HCT116 (cell line): Measurements from ENCODE around the gene TMEM25. TPM values are rescaled to one million over a fixed set of nuclear protein-coding genes. Genes with fewer than 3 reads are reported as not detected.

Experiments used
- ATAC-seq: fragments of 200-7000 bp; cut with Tn5 transposase; 2 replicates; pipeline ENCODE4 v1.9.1; 2020; ENCODE audit warnings: mild to moderate bottlenecking, moderate library complexity
- BruUV-seq: library from RNA; stranded (reverse); fragments of 400-500 nt; replicated peaks from 2 replicates; lab custom pipeline; 2021; lab: Mats Ljungman, UMichigan
- CTCF ChIA-PET: fragments of 300-600 bp; sonication (Branson Sonifier 250); formaldehyde crosslinking; loops from one replicate; lab custom pipeline; 2021; ENCODE audit warnings: antibody characterized with exemption; lab: Charles Lee
- POLR2A ChIA-PET: fragments of 300-600, 350-600 bp; sonication (Branson Sonifier 250); formaldehyde crosslinking; loops from one replicate; lab custom pipeline; 2021; ENCODE audit warnings: antibody characterized with exemption; lab: Charles Lee
- RAD21 ChIA-PET, 2 experiments: fragments of 300-600 bp; sonication (Branson Sonifier 250); formaldehyde crosslinking; loops; one replicate each; lab custom pipeline; 2023; ENCODE audit warnings: low total read pairs in 2 of 2; ENCODE audit not compliant: uncharacterized antibody in 2 of 2, unreplicated experiment in 2 of 2, low non-redundant PET in 1 of 2; lab: Charles Lee
- DNase-seq: peaks from one replicate; pipeline ENCODE4 v3.0.0-alpha.2; 2010; ENCODE audit warnings: low read depth, low spot score
- H2AFZ ChIP-seq: fragments of 200-600 bp; shearing (Covaris generic), sonication (generic); 2 replicates; pipeline ENCODE4 v1.6.1; 2017; ENCODE audit warnings: low read depth, mixed run types, mixed read lengths, antibody characterized with exemption, low read length; ENCODE audit not compliant: poor library complexity, severe bottlenecking
- H3K27ac ChIP-seq: 2 replicates; pipeline ENCODE4 v1.5.1; 2012; ENCODE audit warnings: low read depth, low read length
- H3K27me3 ChIP-seq: fragments of 200-600 bp; sonication (generic); 2 replicates; pipeline ENCODE4 v1.6.1; 2016; ENCODE audit warnings: mixed run types, low read length, mixed read lengths; ENCODE audit not compliant: insufficient read depth
- H3K36me3 ChIP-seq, 2 experiments: fragments of 200-500 bp in 1 of 2; fragments of 200-600 bp in 1 of 2; sonication (Bioruptor generic) in 1 of 2; sonication (generic) in 1 of 2; 2 replicates each; pipeline versions ENCODE4 v1.5.1 to v1.6.1; 2014 to 2016; ENCODE audit warnings: low read length in 2 of 2, inconsistent platforms in 1 of 2, mixed read lengths in 1 of 2, mixed run types in 1 of 2; ENCODE audit not compliant: insufficient read depth in 2 of 2, control insufficient read depth in 1 of 2
- H3K4me1 ChIP-seq, 2 experiments: fragments of 200-600 bp in 1 of 2; sonication (generic) in 1 of 2; 2 replicates each; pipeline versions ENCODE4 v1.5.1 to v1.6.1; 2012 to 2017; ENCODE audit warnings: low read length in 2 of 2, inconsistent platforms in 1 of 2, mild to moderate bottlenecking in 1 of 2, mixed read lengths in 1 of 2, mixed run types in 1 of 2, moderate library complexity in 1 of 2; ENCODE audit not compliant: insufficient read depth in 2 of 2, control insufficient read depth in 1 of 2
- H3K4me2 ChIP-seq: fragments of 200-600 bp; sonication (generic); 2 replicates; pipeline ENCODE4 v1.6.1; 2017; ENCODE audit warnings: mixed run types, low read length, mixed read lengths
- H3K4me3 ChIP-seq, 2 experiments: fragments of 200-600 bp in 1 of 2; sonication (generic) in 1 of 2; replicated peaks in 1 of 2; 2 replicates each; pipeline ENCODE4 v1.5.1; 2011 to 2016; ENCODE audit warnings: low read length in 2 of 2, control low read depth in 1 of 2, low read depth in 1 of 2, mild to moderate bottlenecking in 1 of 2, mixed read lengths in 1 of 2, mixed run types in 1 of 2
- H3K79me2 ChIP-seq: fragments of 200-600 bp; sonication (generic); 2 replicates; pipeline ENCODE4 v1.6.1; 2017; ENCODE audit warnings: mild to moderate bottlenecking, mixed run types, low read length, moderate library complexity, mixed read lengths; ENCODE audit not compliant: insufficient read depth
- H3K9ac ChIP-seq: fragments of 200-600 bp; sonication (generic); 2 replicates; pipeline ENCODE4 v1.6.1; 2016; ENCODE audit warnings: low read length, mixed read lengths
- H3K9me2 ChIP-seq: fragments of 200-600 bp; sonication (generic), shearing (Covaris generic); 2 replicates; pipeline ENCODE4 v1.6.1; 2017; ENCODE audit warnings: mixed run types, mild to moderate bottlenecking, moderate library complexity; ENCODE audit not compliant: insufficient read depth
- H3K9me3 ChIP-seq, 2 experiments: fragments of 200-500 bp in 1 of 2; fragments of 200-600 bp in 1 of 2; sonication (Bioruptor generic) in 1 of 2; sonication (generic) in 1 of 2; 2 replicates each; pipeline ENCODE4 v1.6.1; 2014 to 2017; ENCODE audit warnings: low read length in 2 of 2, mixed read lengths in 2 of 2, inconsistent platforms in 1 of 2, low read depth in 1 of 2, mild to moderate bottlenecking in 1 of 2, mixed run types in 1 of 2, moderate library complexity in 1 of 2; ENCODE audit not compliant: control insufficient read depth in 1 of 2, insufficient read depth in 1 of 2
- H4K20me1 ChIP-seq: fragments of 200-600 bp; sonication (generic), shearing (Covaris generic); 2 replicates; pipeline ENCODE4 v1.6.1; 2017; ENCODE audit warnings: mixed run types, mild to moderate bottlenecking, moderate library complexity; ENCODE audit not compliant: insufficient read depth
- CBX3 ChIP-seq: IDR thresholded peaks from 2 replicates; pipeline ENCODE4 v1.6.1; 2012; ENCODE audit warnings: low read depth
- CEBPB ChIP-seq: IDR thresholded peaks from 2 replicates; pipeline ENCODE4 v1.6.1; 2012; ENCODE audit warnings: low read depth
- EGR1 ChIP-seq: IDR thresholded peaks from 2 replicates; pipeline ENCODE4 v1.6.1; 2012; ENCODE audit warnings: low read depth
- EZH2 ChIP-seq: fragments of 200-600 bp; sonication (generic); IDR thresholded peaks from 2 replicates; pipeline ENCODE4 v1.6.1; 2017; ENCODE audit warnings: antibody characterized with exemption, mixed run types
- EZH2phosphoT487 ChIP-seq: fragments of 200-600 bp; IDR thresholded peaks from 2 replicates; pipeline ENCODE4 v1.6.1; 2018; ENCODE audit warnings: antibody characterized with exemption, borderline replicate concordance
- FOSL1 ChIP-seq: IDR thresholded peaks from 2 replicates; pipeline ENCODE4 v1.6.1; 2012; ENCODE audit warnings: low read depth
- JUND ChIP-seq: IDR thresholded peaks from 2 replicates; pipeline ENCODE4 v1.6.1; 2012
- POLR2A ChIP-seq: IDR thresholded peaks from 2 replicates; pipeline ENCODE4 v1.7.0; 2011; ENCODE audit warnings: borderline replicate concordance; ENCODE audit not compliant: insufficient read depth, insufficient read length; ENCODE audit errors: extremely low read depth
- POLR2AphosphoS5 ChIP-seq: IDR thresholded peaks from 2 replicates; pipeline ENCODE4 v1.6.1; 2011; ENCODE audit warnings: mild to moderate bottlenecking, low read depth, low read length, moderate library complexity
- SIN3A ChIP-seq: IDR thresholded peaks from 2 replicates; pipeline ENCODE4 v1.6.1; 2012; ENCODE audit warnings: low read depth
- SP1 ChIP-seq: IDR thresholded peaks from 2 replicates; pipeline ENCODE4 v1.6.1; 2012; ENCODE audit warnings: low read depth
- SRF ChIP-seq: IDR thresholded peaks from 2 replicates; pipeline ENCODE4 v1.6.1; 2012; ENCODE audit warnings: low read depth
- ZFX ChIP-seq: fragments of 450-650 bp; IDR thresholded peaks from 2 replicates; pipeline ENCODE4 v1.6.1; 2017
- ZNF274 ChIP-seq: fragments of 200-500 bp; sonication (Bioruptor generic); IDR thresholded peaks from 2 replicates; pipeline ENCODE4 v1.6.1; 2014; ENCODE audit warnings: mild to moderate bottlenecking, low read depth, low read length, inconsistent platforms
- intact Hi-C: fragments of 100-400 bp; cut with micrococcal nuclease; formaldehyde crosslinking; loops from 2 replicates; pipeline ENCODE4 v1.10.0; 2022
- total RNA-seq: library from RNA; stranded (reverse); gene quantifications from one replicate; pipeline ENCODE4 v1.2.1, GENCODE V29; 2021; ENCODE audit not compliant: unreplicated experiment
- TF ChIP-seq, protein P1 (sequence below): IDR thresholded peaks from 2 replicates; pipeline ENCODE4 v1.6.1; 2012
- TF ChIP-seq, protein P2 (sequence below): IDR thresholded peaks from 2 replicates; pipeline ENCODE4 v1.6.1; 2011; ENCODE audit warnings: mild to moderate bottlenecking, low read length, moderate library complexity; ENCODE audit not compliant: insufficient replicate concordance; ENCODE audit errors: extremely low read depth
- TF ChIP-seq, protein P3 (sequence below): IDR thresholded peaks from 2 replicates; pipeline ENCODE4 v1.6.1; 2012
- TF ChIP-seq, protein P4 (sequence below): IDR thresholded peaks from 2 replicates; pipeline ENCODE4 v1.6.1; 2012; ENCODE audit warnings: low read depth

Gene TMEM25
- total RNA-seq, 1 experiment from 2014 or later = 27.0 TPM

DNA sequence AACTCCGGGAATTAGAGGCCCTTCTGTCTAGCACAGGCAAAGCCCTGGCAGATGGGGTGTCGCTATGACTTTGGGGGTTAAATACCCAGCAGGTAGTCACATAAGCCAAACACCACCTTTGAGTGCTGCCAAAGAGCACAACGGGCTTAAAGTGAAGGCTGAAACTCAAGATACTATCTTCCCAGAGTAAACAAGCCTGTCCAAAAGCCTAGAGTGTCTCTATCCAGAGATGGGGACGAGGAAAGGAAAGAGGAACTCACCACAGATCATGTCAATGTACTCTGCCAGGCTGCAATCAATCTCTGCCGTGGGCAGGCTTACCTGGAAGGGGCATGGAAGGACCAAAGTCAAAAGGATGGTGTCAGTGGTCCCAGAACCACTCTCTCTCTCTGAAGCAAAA, 14.5 kb downstream of the TMEM25 start:
- POLR2A ChIA-PET = no interaction called here
- no peak for ATAC-seq

More for the DNA sequence above, 14.5 kb downstream of the TMEM25 start:
- no peaks in the 10 kb centered on the region for H4K20me1 ChIP-seq
- TF ChIP-seq CEBPB (no peak), SIN3A (no peak), FOSL1 (no peak), POLR2AphosphoS5 (no peak), ZFX (no peak), EZH2phosphoT487 (no peak), SRF (no peak), POLR2A (no peak), JUND (no peak), ZNF274 (no peak), EGR1 (no peak), EZH2 (no peak), SP1 (no peak), CBX3 (no peak)
- TF ChIP-seq, protein P1, sequence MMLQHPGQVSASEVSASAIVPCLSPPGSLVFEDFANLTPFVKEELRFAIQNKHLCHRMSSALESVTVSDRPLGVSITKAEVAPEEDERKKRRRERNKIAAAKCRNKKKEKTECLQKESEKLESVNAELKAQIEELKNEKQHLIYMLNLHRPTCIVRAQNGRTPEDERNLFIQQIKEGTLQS = no peak
- TF ChIP-seq, protein P2, sequence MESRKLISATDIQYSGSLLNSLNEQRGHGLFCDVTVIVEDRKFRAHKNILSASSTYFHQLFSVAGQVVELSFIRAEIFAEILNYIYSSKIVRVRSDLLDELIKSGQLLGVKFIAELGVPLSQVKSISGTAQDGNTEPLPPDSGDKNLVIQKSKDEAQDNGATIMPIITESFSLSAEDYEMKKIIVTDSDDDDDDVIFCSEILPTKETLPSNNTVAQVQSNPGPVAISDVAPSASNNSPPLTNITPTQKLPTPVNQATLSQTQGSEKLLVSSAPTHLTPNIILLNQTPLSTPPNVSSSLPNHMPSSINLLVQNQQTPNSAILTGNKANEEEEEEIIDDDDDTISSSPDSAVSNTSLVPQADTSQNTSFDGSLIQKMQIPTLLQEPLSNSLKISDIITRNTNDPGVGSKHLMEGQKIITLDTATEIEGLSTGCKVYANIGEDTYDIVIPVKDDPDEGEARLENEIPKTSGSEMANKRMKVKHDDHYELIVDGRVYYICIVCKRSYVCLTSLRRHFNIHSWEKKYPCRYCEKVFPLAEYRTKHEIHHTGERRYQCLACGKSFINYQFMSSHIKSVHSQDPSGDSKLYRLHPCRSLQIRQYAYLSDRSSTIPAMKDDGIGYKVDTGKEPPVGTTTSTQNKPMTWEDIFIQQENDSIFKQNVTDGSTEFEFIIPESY = no peak
- TF ChIP-seq, protein P3, sequence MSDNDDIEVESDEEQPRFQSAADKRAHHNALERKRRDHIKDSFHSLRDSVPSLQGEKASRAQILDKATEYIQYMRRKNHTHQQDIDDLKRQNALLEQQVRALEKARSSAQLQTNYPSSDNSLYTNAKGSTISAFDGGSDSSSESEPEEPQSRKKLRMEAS = no peak
- TF ChIP-seq, protein P4, sequence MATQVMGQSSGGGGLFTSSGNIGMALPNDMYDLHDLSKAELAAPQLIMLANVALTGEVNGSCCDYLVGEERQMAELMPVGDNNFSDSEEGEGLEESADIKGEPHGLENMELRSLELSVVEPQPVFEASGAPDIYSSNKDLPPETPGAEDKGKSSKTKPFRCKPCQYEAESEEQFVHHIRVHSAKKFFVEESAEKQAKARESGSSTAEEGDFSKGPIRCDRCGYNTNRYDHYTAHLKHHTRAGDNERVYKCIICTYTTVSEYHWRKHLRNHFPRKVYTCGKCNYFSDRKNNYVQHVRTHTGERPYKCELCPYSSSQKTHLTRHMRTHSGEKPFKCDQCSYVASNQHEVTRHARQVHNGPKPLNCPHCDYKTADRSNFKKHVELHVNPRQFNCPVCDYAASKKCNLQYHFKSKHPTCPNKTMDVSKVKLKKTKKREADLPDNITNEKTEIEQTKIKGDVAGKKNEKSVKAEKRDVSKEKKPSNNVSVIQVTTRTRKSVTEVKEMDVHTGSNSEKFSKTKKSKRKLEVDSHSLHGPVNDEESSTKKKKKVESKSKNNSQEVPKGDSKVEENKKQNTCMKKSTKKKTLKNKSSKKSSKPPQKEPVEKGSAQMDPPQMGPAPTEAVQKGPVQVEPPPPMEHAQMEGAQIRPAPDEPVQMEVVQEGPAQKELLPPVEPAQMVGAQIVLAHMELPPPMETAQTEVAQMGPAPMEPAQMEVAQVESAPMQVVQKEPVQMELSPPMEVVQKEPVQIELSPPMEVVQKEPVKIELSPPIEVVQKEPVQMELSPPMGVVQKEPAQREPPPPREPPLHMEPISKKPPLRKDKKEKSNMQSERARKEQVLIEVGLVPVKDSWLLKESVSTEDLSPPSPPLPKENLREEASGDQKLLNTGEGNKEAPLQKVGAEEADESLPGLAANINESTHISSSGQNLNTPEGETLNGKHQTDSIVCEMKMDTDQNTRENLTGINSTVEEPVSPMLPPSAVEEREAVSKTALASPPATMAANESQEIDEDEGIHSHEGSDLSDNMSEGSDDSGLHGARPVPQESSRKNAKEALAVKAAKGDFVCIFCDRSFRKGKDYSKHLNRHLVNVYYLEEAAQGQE = no peak
- H2AFZ ChIP-seq = no peak overlapping the region
- H3K9me3 ChIP-seq = no peaks in the 10 kb centered on the region
- H3K9ac ChIP-seq = no peak overlapping the region
- BruUV-seq = no TSS peak
- ChIA-PET CTCF (no interaction called here), RAD21 (no interaction called here)
- no peaks in the 10 kb centered on the region for H3K4me1 ChIP-seq
- H3K4me2 ChIP-seq = no peak overlapping the region
- no peaks in the 10 kb centered on the region for H3K9me2 ChIP-seq
- DNase-seq = no peak
- no peaks in the 10 kb centered on the region for H3K79me2 ChIP-seq
- peaks cover 0 to 6% of the 10 kb centered on the region in 2 experiments; a peak in 1 of 4 replicates for H3K36me3 ChIP-seq
- H3K27me3 ChIP-seq = no peaks in the 10 kb centered on the region
- intact Hi-C loops = no loop called here
- H3K27ac ChIP-seq = no peak overlapping the region
- H3K4me3 ChIP-seq = no peak overlapping the region
